ENCODE measurements around the gene SERTAD1.

SERTAD1 gene

GRCh38 chr19:40420766-40421765, 4.7 kb downstream of the SERTAD1 start:
- DNase-seq (ENCODE audit: low spot score) = peak; percentile 97
- peak; percentile 86 for TF ChIP-seq CTCF (IDR thresholded peaks at IDR 0.05)
- peak overlapping the region; percentile 98 to 100 for H3K27ac ChIP-seq
- H3K4me3 ChIP-seq = peak overlapping the region; percentile 72

GRCh38 chr19:40420451-40420765, 5.4 kb downstream of the SERTAD1 start:
- Histone ChIP-seq H3K4me3 (peak overlapping the region; percentile 72), H3K27ac (peak overlapping the region; percentile 98 to 100)
- DNase-seq (ENCODE audit: low spot score) = no peak
- TF ChIP-seq CTCF (IDR thresholded peaks at IDR 0.05) = no peak

DNA sequence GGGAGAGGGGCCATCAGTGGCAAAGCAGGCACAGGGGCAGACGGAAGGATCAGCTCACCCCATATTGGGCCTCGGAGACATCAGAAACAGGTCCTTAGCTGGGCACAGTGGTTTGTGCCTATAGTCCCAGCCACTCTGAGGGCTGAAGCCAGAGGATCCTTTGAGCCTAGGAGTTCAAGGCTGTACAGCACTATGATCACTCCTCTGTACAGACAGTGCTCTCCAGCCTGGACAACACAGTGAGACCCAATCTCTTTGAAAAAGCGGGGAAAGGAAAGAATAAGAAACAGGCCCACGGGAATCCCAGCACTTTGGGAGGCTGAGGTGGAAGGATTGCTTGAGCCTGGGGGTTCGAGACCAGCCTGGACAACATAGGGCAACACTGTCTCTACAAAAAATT, 6.0 kb downstream of the SERTAD1 start:
- no peak overlapping the region for H3K27ac ChIP-seq

DNA sequence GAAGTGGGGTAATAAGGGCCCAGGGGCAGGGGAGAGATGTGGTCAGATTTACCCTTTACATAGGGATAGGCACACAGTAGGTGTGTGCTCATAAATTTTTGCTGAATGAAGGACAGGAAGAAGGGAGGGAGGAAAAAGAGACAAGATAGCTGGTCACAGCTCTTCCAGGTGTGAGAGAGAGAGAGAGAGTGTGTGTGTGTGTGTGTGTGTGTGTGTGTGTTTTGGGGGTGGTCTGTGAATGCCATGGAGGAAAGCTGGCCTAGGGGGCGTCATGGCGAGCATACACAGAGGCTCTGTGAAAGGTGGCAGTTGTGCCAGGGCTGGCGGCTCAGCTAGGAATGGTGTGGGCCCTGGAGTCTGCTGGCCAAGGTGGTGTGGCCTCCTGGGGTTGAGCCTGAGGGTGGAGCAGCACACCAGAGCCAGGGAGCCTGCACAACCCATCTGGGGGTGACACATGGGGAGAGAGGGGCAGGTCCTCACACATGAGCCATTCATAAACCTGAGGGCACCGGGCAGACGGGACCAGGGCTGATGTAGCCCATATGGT, 6.7 kb downstream of the SERTAD1 start:
- Histone ChIP-seq H3K4me3 (no peak overlapping the region), H3K27ac (no peak overlapping the region)
- no peak for DNase-seq (ENCODE audit: low spot score)
- no peak for TF ChIP-seq CTCF (IDR thresholded peaks at IDR 0.05)

More for the DNA sequence above, 6.0 kb downstream of the SERTAD1 start:
- TF ChIP-seq CTCF (IDR thresholded peaks at IDR 0.05) = no peak
- H3K4me3 ChIP-seq = no peak overlapping the region
- no peak for DNase-seq (ENCODE audit: low spot score)

- no peak overlapping the region for H3K4me3 ChIP-seq
- peak overlapping the region in 1 of 2 donors; percentile 77 for H3K27ac ChIP-seq
- DNase-seq (ENCODE audit: low spot score) = no peak
- no peak for TF ChIP-seq CTCF (IDR thresholded peaks at IDR 0.05)
Measured at GRCh38 chr19:40418040-40418439, 7.8 kb downstream of the SERTAD1 start.

DNA sequence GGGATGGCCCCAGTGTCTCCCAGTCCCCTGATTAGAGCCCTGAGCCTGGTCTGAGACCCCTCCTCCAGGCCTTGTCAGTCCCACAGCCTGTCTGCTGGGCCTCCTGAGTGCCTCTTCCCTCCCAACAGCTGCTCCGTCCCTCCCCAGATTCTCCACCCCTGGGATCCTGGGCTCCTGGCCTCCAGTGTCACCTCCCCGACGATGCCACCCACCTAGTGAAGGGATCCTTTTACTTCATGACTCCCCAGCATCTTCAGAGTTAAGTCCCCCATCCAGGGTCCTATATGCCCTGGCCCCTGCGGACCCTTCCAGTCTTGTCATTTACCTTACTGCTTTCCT, 8.2 kb downstream of the SERTAD1 start:
- no peak for DNase-seq (ENCODE audit: low spot score)
- Histone ChIP-seq H3K4me3 (no peak overlapping the region), H3K27ac (peak overlapping the region in 1 of 2 donors; percentile 77)
- TF ChIP-seq CTCF (IDR thresholded peaks at IDR 0.05) = no peak

All from coronary artery (tissue), 2 donors.